GM18526 (cell line): Measurements from ENCODE around the gene EHMT1.

Experiments
- POLR2A ChIP-seq: IDR thresholded peaks from 3 replicates; pipeline ENCODE4 v1.6.1; 2011; ENCODE audit not compliant: insufficient read length; ENCODE audit errors: extremely low read depth

EHMT1 gene

GRCh38 chr9:137685741-137686420 lies 67.1 kb downstream of the EHMT1 start:
- no peak for TF ChIP-seq POLR2A

- TF ChIP-seq POLR2A = no peak
Observed at GRCh38 chr9:137688261-137688660, 69.5 kb downstream of the EHMT1 start.

- TF ChIP-seq POLR2A = no peak
Observed at GRCh38 chr9:137688725-137689124, 69.9 kb downstream of the EHMT1 start.

- TF ChIP-seq POLR2A = no peak
Observed at GRCh38 chr9:137689745-137690529, 71.1 kb downstream of the EHMT1 start.

GRCh38 chr9:137690930-137691645 lies 72.3 kb downstream of the EHMT1 start:
- TF ChIP-seq POLR2A = no peak

- no peak for TF ChIP-seq POLR2A
Observed at GRCh38 chr9:137691646-137692351, 73.0 kb downstream of the EHMT1 start.

GRCh38 chr9:137694236-137694959 lies 75.6 kb downstream of the EHMT1 start:
- TF ChIP-seq POLR2A = no peak

- TF ChIP-seq POLR2A = no peak
Observed at GRCh38 chr9:137694962-137695875, 76.4 kb downstream of the EHMT1 start.

GRCh38 chr9:137696136-137696925 lies 77.5 kb downstream of the EHMT1 start:
- TF ChIP-seq POLR2A = no peak

- no peak for TF ChIP-seq POLR2A
Observed at GRCh38 chr9:137697193-137697592, 78.4 kb downstream of the EHMT1 start.

- TF ChIP-seq POLR2A = no peak
Observed at GRCh38 chr9:137697832-137698231, 79.0 kb downstream of the EHMT1 start.

GRCh38 chr9:137700911-137701310 lies 82.1 kb downstream of the EHMT1 start:
- TF ChIP-seq POLR2A = no peak
